Measurements from ENCODE around the gene AMPD1. TPM values are rescaled to one million over a fixed set of nuclear protein-coding genes. Genes with fewer than 3 reads are reported as not detected.

Gene AMPD1
- total RNA-seq, 2 donors from 2014 or later, result not detected

DNA sequence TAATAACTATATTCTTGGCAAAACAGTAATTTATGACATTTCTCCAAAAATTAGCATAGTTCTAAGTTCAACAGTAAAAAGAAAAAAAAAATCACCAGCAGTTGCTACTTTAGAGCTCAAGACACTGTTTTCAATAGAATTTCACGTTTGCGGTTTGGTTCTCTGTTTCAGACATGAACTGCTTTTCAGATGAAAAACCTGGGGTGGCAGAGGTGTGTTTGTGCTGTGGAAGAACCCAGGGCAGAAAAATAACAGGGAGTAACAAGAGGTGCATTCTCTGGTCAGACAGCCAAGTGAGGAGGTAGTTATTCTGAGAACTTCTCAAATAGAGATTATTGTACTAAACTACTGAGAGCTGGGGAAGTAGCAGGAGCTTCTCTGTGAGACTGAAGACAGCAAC lies 12.3 kb upstream of the AMPD1 start:
- TF ChIP-seq POLR2A (IDR thresholded peaks at IDR 0.05), result no peak
- TF ChIP-seq, protein P1, sequence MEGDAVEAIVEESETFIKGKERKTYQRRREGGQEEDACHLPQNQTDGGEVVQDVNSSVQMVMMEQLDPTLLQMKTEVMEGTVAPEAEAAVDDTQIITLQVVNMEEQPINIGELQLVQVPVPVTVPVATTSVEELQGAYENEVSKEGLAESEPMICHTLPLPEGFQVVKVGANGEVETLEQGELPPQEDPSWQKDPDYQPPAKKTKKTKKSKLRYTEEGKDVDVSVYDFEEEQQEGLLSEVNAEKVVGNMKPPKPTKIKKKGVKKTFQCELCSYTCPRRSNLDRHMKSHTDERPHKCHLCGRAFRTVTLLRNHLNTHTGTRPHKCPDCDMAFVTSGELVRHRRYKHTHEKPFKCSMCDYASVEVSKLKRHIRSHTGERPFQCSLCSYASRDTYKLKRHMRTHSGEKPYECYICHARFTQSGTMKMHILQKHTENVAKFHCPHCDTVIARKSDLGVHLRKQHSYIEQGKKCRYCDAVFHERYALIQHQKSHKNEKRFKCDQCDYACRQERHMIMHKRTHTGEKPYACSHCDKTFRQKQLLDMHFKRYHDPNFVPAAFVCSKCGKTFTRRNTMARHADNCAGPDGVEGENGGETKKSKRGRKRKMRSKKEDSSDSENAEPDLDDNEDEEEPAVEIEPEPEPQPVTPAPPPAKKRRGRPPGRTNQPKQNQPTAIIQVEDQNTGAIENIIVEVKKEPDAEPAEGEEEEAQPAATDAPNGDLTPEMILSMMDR (IDR thresholded peaks at IDR 0.05), result no peak
- no peak for DNase-seq
- WGBS, 2 donors, result 83 to 90% methylated on average over 2 of the region's 2 CpGs
- no peak for ATAC-seq
- Histone ChIP-seq H3K4me3 (no peak overlapping the region), H3K4me1 (no peaks in the 10 kb centered on the region), H3K27ac (no peak overlapping the region), H3K9me3 (no peaks in the 10 kb centered on the region), H3K27me3 (no peaks in the 10 kb centered on the region), H3K36me3 (replicated peaks in 1 of 2; ENCODE audit: insufficient read depth in 1 of 2, low read depth in 2 of 2) (peaks cover 0 to 29% of the 10 kb centered on the region in 2 donors)
- intact Hi-C loops (cut with DNase I), result no loop called here

DNA sequence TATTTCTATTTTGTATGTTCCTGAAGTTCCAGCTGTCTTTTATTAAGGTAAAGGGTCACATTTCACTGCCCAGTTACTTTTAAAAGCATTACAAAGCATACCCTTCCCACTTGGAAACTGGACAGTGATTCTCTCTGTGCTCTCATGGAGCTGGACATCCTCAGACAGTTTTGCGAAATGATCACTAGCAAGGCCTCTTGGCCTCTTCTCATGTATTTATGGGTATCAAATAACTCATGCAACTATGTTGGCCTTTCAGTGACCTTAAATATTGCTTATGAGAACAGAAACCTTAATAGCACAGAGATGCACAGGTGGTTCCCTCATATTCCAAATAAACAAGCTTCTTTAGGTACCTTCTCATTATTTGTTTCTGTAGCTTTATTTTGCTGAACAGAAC lies 7.9 kb upstream of the AMPD1 start:
- no peak for ATAC-seq
- TF ChIP-seq, protein P1 (IDR thresholded peaks at IDR 0.05), result no peak
- TF ChIP-seq POLR2A (IDR thresholded peaks at IDR 0.05), result no peak
- H3K27ac ChIP-seq, result no peak overlapping the region

DNA sequence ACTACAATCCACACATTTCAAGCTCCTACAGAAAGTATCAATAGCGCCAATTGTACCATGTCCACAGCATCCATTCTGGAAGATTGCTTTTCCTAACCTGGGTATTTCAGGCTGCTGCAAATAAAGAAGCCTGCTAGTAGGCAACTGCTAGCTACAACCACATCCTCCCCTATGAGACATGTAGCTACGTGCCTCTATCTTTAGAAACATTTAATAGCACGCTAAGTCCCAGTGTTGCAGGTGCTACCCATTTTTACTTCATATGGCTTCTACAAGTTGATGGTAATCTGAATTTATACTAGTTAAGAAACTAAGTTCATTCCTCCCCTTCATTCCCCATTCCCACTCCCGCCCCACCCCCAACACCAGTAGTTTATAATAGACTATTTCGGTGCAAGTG lies 7.4 kb upstream of the AMPD1 start:
- Histone ChIP-seq H3K36me3 (replicated peaks in 1 of 2; ENCODE audit: insufficient read depth in 1 of 2, low read depth in 2 of 2) (peaks cover 0 to 18% of the 10 kb centered on the region in 2 donors), H3K27me3 (no peaks in the 10 kb centered on the region), H3K9me3 (no peaks in the 10 kb centered on the region), H3K4me3 (no peak overlapping the region), H3K27ac (no peak overlapping the region), H3K4me1 (no peaks in the 10 kb centered on the region)
- 87 to 96% methylated on average over 5 of the region's 5 CpGs for WGBS, 2 donors
- no peak for ATAC-seq
- TF ChIP-seq, protein P1 (IDR thresholded peaks at IDR 0.05), result no peak
- TF ChIP-seq POLR2A (IDR thresholded peaks at IDR 0.05), result no peak
- intact Hi-C loops (cut with DNase I), result no loop called here
- no peak for DNase-seq

More for the DNA sequence above, 7.9 kb upstream of the AMPD1 start:
- no peaks in the 10 kb centered on the region for H3K9me3 ChIP-seq
- H3K27me3 ChIP-seq, result no peaks in the 10 kb centered on the region
- intact Hi-C loops (cut with DNase I), result no loop called here
- H3K36me3 ChIP-seq (replicated peaks in 1 of 2; ENCODE audit: insufficient read depth in 1 of 2, low read depth in 2 of 2), result peaks cover 0 to 23% of the 10 kb centered on the region in 2 donors
- 86 to 94% methylated on average over 1 of the region's 1 CpG for WGBS, 2 donors
- no peaks in the 10 kb centered on the region for H3K4me1 ChIP-seq
- no peak overlapping the region for H3K4me3 ChIP-seq
- DNase-seq, result no peak

DNA sequence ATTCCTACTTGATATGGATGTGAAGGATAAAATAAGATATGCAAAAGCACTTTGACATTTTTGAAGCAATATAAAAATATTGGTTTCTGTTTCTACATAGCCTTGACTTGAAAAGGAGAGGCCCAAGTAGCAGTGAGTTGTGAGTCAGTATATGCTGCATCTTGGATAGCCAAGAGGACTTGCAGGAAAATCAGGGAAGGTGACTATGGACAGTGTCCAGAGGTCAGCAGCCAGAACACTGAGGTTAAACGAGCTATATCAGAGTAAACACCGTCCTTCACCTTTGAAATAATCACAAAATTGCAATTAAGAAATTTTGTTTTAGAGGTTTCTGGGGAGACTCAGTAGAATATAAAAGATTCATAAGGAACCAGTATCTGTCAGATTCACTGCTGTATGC lies 6.6 kb upstream of the AMPD1 start:
- DNase-seq, result no peak
- ATAC-seq, result no peak
- H3K4me1 ChIP-seq, result no peaks in the 10 kb centered on the region
- TF ChIP-seq POLR2A (IDR thresholded peaks at IDR 0.05), result no peak
- TF ChIP-seq, protein P1 (IDR thresholded peaks at IDR 0.05), result no peak
- peaks cover 0 to 12% of the 10 kb centered on the region in 2 donors for H3K36me3 ChIP-seq (replicated peaks in 1 of 2; ENCODE audit: insufficient read depth in 1 of 2, low read depth in 2 of 2)
- no peaks in the 10 kb centered on the region for H3K27me3 ChIP-seq
- intact Hi-C loops (cut with DNase I), result no loop called here
- H3K4me3 ChIP-seq, result no peak overlapping the region
- H3K9me3 ChIP-seq, result no peaks in the 10 kb centered on the region
- 36 to 50% methylated on average over 2 of the region's 2 CpGs for WGBS, 2 donors
- no peak overlapping the region for H3K27ac ChIP-seq

DNA sequence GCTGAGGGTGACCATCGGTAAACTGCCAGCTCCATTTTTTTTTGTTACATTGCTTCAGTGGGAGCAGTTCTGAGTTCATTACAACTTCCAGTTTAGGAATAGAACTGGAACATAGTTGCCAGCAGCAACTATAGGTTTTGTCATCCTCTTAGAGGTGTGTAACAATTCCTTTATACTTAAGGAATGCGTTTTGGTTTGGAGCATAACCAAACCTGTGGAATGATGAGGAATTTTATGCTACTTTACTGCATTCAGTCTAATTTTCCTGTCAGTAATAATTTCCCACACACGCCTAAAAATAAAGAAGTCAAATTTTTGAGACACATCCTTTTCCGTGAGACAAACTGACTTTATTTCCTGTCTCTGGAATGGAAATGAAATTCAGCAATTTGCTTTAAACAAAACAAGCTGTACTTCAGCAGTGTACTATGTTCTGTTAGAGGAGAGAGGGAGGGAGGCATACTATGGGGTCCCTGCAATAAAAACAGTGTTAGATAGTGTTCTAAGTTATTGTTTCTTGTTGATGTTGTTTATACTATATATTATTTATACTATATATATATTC lies 4.8 kb upstream of the AMPD1 start:
- intact Hi-C loops (cut with DNase I), result no loop called here
- Histone ChIP-seq H3K4me3 (no peak overlapping the region), H3K4me1 (no peaks in the 10 kb centered on the region), H3K27ac (no peak overlapping the region), H3K27me3 (no peaks in the 10 kb centered on the region), H3K36me3 (replicated peaks in 1 of 2; ENCODE audit: insufficient read depth in 1 of 2, low read depth in 2 of 2) (no peaks in the 10 kb centered on the region), H3K9me3 (no peaks in the 10 kb centered on the region)
- WGBS, 2 donors, result 45 to 52% methylated on average over 4 of the region's 4 CpGs
- DNase-seq (no peak), ATAC-seq (no peak)
- TF ChIP-seq POLR2A (IDR thresholded peaks at IDR 0.05), result no peak
- TF ChIP-seq, protein P1 (IDR thresholded peaks at IDR 0.05), result no peak
